ENCODE results near the gene SLC7A9. TPM values are rescaled to one million over a fixed set of nuclear protein-coding genes. Genes with fewer than 3 reads are reported as not detected.
A peak's percentile ranks its signal among the peaks of the same experiment; 100 is the strongest.

Gene SLC7A9
- total and polyA plus RNA-seq, 10 of the 15 experiments (the other 5 are each of a cell fraction or from before 2014, with no cell fraction given), result 0.13 to 0.17 TPM; not detected in 8

DNA sequence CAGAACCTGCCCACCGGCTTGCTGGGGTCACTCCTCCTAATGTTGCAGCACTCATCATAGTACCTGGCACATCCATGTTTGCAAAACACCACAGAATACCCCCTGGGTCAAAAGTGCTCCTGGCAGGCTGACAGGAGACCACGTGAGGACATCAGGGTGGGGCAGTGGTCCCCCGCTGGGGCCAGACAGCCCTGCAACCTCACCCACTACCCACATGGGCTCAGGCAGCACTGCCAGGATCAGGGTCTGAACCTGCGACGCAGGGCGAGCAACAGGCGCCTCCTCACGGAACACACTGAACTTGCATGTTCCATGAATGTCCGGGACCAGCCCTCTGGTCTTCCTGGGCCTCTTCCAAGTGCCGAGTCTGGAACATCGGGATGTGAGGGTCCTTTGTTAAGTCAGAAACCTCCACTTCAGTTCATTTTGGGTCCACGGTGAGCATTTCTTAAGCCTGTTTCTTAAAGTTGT is 1.4 kb upstream of the SLC7A9 start (continued):
- TF ChIP-seq FOS (IDR thresholded peaks at IDR 0.05; ENCODE audit: borderline replicate concordance, extremely low read depth, insufficient read length), result no peak
- TF ChIP-seq ZNF217 (IDR thresholded peaks at IDR 0.05), result no peak
- TF ChIP-seq, protein P1, sequence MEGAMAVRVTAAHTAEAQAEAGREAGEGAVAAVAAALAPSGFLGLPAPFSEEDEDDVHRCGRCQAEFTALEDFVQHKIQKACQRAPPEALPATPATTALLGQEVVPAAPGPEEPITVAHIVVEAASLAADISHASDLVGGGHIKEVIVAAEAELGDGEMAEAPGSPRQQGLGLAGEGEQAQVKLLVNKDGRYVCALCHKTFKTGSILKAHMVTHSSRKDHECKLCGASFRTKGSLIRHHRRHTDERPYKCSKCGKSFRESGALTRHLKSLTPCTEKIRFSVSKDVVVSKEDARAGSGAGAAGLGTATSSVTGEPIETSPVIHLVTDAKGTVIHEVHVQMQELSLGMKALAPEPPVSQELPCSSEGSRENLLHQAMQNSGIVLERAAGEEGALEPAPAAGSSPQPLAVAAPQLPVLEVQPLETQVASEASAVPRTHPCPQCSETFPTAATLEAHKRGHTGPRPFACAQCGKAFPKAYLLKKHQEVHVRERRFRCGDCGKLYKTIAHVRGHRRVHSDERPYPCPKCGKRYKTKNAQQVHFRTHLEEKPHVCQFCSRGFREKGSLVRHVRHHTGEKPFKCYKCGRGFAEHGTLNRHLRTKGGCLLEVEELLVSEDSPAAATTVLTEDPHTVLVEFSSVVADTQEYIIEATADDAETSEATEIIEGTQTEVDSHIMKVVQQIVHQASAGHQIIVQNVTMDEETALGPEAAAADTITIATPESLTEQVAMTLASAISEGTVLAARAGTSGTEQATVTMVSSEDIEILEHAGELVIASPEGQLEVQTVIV (IDR thresholded peaks at IDR 0.05; ENCODE audit: borderline replicate concordance, partially characterized antibody), result no peak
- no peak for TF ChIP-seq SIN3A (IDR thresholded peaks at IDR 0.05; ENCODE audit: low read depth, low read length)
- TF ChIP-seq POLR2A (IDR thresholded peaks at IDR 0.05; ENCODE audit: low read depth, low read length), result no peak
- TF ChIP-seq EZH2 (IDR thresholded peaks at IDR 0.05; ENCODE audit: borderline replicate concordance, control insufficient read depth, low read depth, low read length), result no peak
- TF ChIP-seq, protein P2, sequence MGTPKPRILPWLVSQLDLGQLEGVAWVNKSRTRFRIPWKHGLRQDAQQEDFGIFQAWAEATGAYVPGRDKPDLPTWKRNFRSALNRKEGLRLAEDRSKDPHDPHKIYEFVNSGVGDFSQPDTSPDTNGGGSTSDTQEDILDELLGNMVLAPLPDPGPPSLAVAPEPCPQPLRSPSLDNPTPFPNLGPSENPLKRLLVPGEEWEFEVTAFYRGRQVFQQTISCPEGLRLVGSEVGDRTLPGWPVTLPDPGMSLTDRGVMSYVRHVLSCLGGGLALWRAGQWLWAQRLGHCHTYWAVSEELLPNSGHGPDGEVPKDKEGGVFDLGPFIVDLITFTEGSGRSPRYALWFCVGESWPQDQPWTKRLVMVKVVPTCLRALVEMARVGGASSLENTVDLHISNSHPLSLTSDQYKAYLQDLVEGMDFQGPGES (IDR thresholded peaks at IDR 0.05), result no peak

DNA sequence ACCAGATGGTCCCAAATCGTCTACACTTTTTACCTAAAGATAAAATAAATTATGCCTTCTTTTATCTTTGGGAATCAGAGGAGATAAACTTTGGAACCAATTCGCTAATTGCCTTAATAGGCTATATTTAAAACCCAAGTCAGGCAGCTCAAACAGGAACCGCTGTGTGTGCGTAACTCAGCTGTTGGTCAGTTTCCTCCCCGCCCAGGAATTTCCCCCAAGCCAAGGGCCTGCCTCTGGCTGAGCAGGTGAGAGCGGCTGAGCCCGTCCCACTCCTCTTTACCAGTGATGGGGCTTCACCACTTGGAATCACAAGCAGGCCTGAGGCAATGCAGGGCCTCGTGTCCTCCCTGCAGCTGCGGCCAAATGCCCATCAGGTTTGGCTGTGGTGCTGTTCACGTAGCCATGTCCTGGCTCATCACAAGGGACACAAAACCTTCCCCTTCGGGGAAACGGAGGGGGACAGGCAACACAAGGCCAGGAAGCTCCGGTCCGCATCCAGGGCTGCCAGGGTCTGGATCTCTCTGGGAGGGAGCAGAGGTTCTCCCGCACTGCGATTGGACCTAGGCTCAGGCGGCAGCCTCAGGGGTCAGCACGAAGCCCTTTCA is 503 bp upstream of the SLC7A9 start:
- ChIA-PET POLR2A (no interaction called here), RAD21 (ENCODE audit: unreplicated experiment) (no interaction called here), SMC1A (ENCODE audit: uncharacterized antibody, unreplicated experiment) (no interaction called here), CTCF (no interaction called here)
- no peaks in the 10 kb centered on the region for H3K27me3 ChIP-seq (replicated peaks in 1 of 2; ENCODE audit: control insufficient read depth in 2 of 2, insufficient read depth in 2 of 2, low read length in 1 of 2)
- H3K4me3 ChIP-seq, result no peak overlapping the region
- FAIRE-seq (no peak), ATAC-seq (peak; percentile 69), DNase-seq (ENCODE audit: low read depth, low spot score) (no peak)
- no TSS peak for BruUV-seq (replicated peaks)
- H3K9ac ChIP-seq (ENCODE audit: control insufficient read depth, insufficient read depth, low read length), result no peak overlapping the region
- H2AFZ ChIP-seq (ENCODE audit: control insufficient read depth, low read depth, low read length), result no peak overlapping the region
- H3K4me1 ChIP-seq (ENCODE audit: control insufficient read depth, insufficient read depth, low read length), result no peaks in the 10 kb centered on the region
- no peak overlapping the region for H3K4me2 ChIP-seq (ENCODE audit: control insufficient read depth, insufficient read depth)
- in situ Hi-C loops (cut with MboI) (no loop called here), intact Hi-C loops (cut with micrococcal nuclease; ENCODE audit: unreplicated experiment) (no loop called here)
- no peaks in the 10 kb centered on the region for H3K9me3 ChIP-seq (replicated peaks; ENCODE audit: control insufficient read depth, insufficient read depth, low read length)
- H4K20me1 ChIP-seq (ENCODE audit: control insufficient read depth, insufficient read depth), result no peaks in the 10 kb centered on the region
- H3K36me3 ChIP-seq (ENCODE audit: control insufficient read depth in 2 of 2, insufficient read depth in 2 of 2, low read length in 1 of 2), result no peaks in the 10 kb centered on the region
- no peaks in the 10 kb centered on the region for H3K79me2 ChIP-seq (ENCODE audit: control insufficient read depth, insufficient read depth, low read length)
- WGBS (ENCODE audit: insufficient coverage, insufficient replicate concordance, low lambda C conversion rate, missing lambda C conversion rate), result 50% methylated on average over 18 of the region's 18 CpGs
- no peak overlapping the region for H3K27ac ChIP-seq (ENCODE audit: control insufficient read depth, insufficient read depth)
- TF ChIP-seq RFX5 (IDR thresholded peaks at IDR 0.05; ENCODE audit: low read depth, low read length) (no peak), ASH2L (IDR thresholded peaks at IDR 0.05; ENCODE audit: borderline replicate concordance, low read depth) (no peak)
- TF ChIP-seq, protein P1 (IDR thresholded peaks at IDR 0.05; ENCODE audit: borderline replicate concordance, partially characterized antibody), result no peak
- TF ChIP-seq, protein P3, sequence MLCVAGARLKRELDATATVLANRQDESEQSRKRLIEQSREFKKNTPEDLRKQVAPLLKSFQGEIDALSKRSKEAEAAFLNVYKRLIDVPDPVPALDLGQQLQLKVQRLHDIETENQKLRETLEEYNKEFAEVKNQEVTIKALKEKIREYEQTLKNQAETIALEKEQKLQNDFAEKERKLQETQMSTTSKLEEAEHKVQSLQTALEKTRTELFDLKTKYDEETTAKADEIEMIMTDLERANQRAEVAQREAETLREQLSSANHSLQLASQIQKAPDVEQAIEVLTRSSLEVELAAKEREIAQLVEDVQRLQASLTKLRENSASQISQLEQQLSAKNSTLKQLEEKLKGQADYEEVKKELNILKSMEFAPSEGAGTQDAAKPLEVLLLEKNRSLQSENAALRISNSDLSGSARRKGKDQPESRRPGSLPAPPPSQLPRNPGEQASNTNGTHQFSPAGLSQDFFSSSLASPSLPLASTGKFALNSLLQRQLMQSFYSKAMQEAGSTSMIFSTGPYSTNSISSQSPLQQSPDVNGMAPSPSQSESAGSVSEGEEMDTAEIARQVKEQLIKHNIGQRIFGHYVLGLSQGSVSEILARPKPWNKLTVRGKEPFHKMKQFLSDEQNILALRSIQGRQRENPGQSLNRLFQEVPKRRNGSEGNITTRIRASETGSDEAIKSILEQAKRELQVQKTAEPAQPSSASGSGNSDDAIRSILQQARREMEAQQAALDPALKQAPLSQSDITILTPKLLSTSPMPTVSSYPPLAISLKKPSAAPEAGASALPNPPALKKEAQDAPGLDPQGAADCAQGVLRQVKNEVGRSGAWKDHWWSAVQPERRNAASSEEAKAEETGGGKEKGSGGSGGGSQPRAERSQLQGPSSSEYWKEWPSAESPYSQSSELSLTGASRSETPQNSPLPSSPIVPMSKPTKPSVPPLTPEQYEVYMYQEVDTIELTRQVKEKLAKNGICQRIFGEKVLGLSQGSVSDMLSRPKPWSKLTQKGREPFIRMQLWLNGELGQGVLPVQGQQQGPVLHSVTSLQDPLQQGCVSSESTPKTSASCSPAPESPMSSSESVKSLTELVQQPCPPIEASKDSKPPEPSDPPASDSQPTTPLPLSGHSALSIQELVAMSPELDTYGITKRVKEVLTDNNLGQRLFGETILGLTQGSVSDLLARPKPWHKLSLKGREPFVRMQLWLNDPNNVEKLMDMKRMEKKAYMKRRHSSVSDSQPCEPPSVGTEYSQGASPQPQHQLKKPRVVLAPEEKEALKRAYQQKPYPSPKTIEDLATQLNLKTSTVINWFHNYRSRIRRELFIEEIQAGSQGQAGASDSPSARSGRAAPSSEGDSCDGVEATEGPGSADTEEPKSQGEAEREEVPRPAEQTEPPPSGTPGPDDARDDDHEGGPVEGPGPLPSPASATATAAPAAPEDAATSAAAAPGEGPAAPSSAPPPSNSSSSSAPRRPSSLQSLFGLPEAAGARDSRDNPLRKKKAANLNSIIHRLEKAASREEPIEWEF (IDR thresholded peaks at IDR 0.05; ENCODE audit: insufficient replicate concordance, low read depth, low read length), result no peak
